HepG2 (cell line): ENCODE results near the gene GLYR1. TPM values are rescaled to one million over a fixed set of nuclear protein-coding genes. Genes with fewer than 3 reads are reported as not detected.

ENCODE experiments used
- CEBPB ChIP-seq: IDR thresholded peaks from 2 replicates; pipeline ENCODE4 v1.6.1; 2011; ENCODE audit warnings: low read depth, low read length, improper control_type of control experiment, borderline replicate concordance
- KLF9 ChIP-seq: IDR thresholded peaks from 2 replicates; pipeline ENCODE4 v1.6.1; 2016; ENCODE audit warnings: low read depth
- PCBP1 ChIP-seq: fragments of 200-400 bp; formaldehyde crosslinking; IDR thresholded peaks from 2 replicates; pipeline ENCODE4 v1.6.1; 2017; ENCODE audit warnings: mild to moderate bottlenecking, low read depth, low read length, borderline replicate concordance
- SNAPC2 ChIP-seq: sonication (generic); formaldehyde crosslinking; IDR thresholded peaks from 2 replicates; pipeline ENCODE4 v1.8.1; 2022; ENCODE audit warnings: mild to moderate bottlenecking, missing genetic modification reagents
- SP2 ChIP-seq: sonication (generic); formaldehyde crosslinking; IDR thresholded peaks from 2 replicates; pipeline ENCODE4 v1.5.1; 2020; ENCODE audit warnings: mild to moderate bottlenecking, missing genetic modification reagents
- ZBTB1 ChIP-seq: sonication (generic); formaldehyde crosslinking; IDR thresholded peaks from 2 replicates; pipeline ENCODE4 v1.4.0; 2020; ENCODE audit warnings: missing genetic modification reagents, borderline replicate concordance
- ZNF121 ChIP-seq: sonication (generic); formaldehyde crosslinking; IDR thresholded peaks from 2 replicates; pipeline ENCODE4 v1.5.0; 2020; ENCODE audit warnings: mild to moderate bottlenecking, missing genetic modification reagents
- ZNF431 ChIP-seq: sonication (generic); formaldehyde crosslinking; IDR thresholded peaks from 2 replicates; pipeline ENCODE4 v1.9.0; 2022; ENCODE audit warnings: missing genetic modification reagents, low read depth, mild to moderate bottlenecking, borderline replicate concordance
- ZNF605 ChIP-seq: sonication (generic); formaldehyde crosslinking; IDR thresholded peaks from 2 replicates; pipeline ENCODE4 v1.8.0; 2022; ENCODE audit warnings: mild to moderate bottlenecking, missing genetic modification reagents
- ZSCAN21 ChIP-seq: sonication (generic); formaldehyde crosslinking; IDR thresholded peaks from 2 replicates; pipeline ENCODE4 v1.8.0; 2022; ENCODE audit warnings: mild to moderate bottlenecking, missing genetic modification reagents, moderate library complexity, borderline replicate concordance
- polyA plus RNA-seq, 8 experiments: library from polyadenylated mRNA; depleted of rRNA in 3 of 8; stranded (reverse) in 7 of 8; unstranded in 1 of 8; fragments of >200 nt; fragmentation: Illumina TruSeq in 4 of 8; extraction: Trizol in 4 of 8; gene quantifications; 2 replicates each; pipeline versions ENCODE4 v1.2.1 to v1.2.3, GENCODE V29; 2011 to 2016; ENCODE audit warnings: low read depth in 4 of 8, missing spikeins in 1 of 8, mixed read lengths in 1 of 8; ENCODE audit not compliant: insufficient read depth in 1 of 8
- total RNA-seq, 5 experiments: library from RNA; depleted of rRNA; stranded (reverse); fragments of >200 nt; fragmentation: Illumina TruSeq; extraction: Trizol; gene quantifications; 2 replicates each; pipeline ENCODE4 v1.2.3, GENCODE V29; 2016; ENCODE audit warnings: low read depth in 1 of 5
- TF ChIP-seq, protein P1 (sequence below): IDR thresholded peaks from 2 replicates; pipeline ENCODE4 v1.6.1; 2016; ENCODE audit warnings: missing compliant biosample characterization, missing genetic modification reagents, borderline replicate concordance
- TF ChIP-seq, protein P2 (sequence below): IDR thresholded peaks from 2 replicates; pipeline ENCODE4 v1.6.1; 2016; ENCODE audit warnings: missing biosample characterization, missing genetic modification reagents, low read depth
- TF ChIP-seq, protein P3 (sequence below): sonication (generic); formaldehyde crosslinking; conservative IDR thresholded peaks from 2 replicates; pipeline ENCODE4 v1.4.0; 2020; ENCODE audit warnings: missing genetic modification reagents
- TF ChIP-seq, protein P4 (sequence below): sonication (generic); formaldehyde crosslinking; IDR thresholded peaks from 2 replicates; pipeline ENCODE4 v1.4.0; 2020; ENCODE audit warnings: low read depth, missing genetic modification reagents
- TF ChIP-seq, protein P5 (sequence below): sonication (generic); formaldehyde crosslinking; IDR thresholded peaks from 2 replicates; pipeline ENCODE4 v1.4.0; 2020; ENCODE audit warnings: missing genetic modification reagents

Gene GLYR1
- total and polyA plus RNA-seq, 2 of the 13 experiments (the other 11 are each of a cell fraction or from before 2014, with no cell fraction given) = 28.3 to 48.7 TPM

DNA sequence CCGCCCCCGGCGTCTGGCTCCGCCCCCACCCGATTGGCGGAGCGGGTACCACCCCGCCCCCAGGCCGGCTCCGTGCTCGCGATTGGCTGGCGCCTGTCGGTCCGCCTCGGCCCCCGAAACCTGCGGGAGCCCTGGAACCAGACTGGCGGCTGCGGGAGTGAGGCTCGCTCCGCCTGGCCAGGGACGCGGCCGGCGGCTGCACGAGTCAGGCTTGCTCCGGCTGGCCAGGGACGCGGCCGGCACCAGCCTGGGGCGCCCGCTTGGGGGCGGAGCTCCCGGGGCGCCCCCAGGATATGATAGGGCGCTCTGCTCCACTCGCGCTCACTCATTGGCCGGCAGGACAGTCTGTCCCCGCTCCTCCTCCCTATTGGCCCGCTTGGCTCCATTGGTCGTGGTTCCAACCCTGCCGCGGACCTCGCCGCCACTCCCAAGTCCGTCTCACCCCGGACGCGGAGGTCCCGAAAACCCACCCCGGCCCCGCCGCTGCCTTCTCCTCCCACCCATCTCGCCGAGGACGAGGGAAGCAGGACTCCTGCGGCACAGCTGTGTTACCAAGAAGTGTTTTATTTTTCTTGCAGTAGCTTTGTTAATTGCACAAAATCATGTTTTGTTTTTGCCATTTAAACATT is 44.3 kb downstream of the GLYR1 start (continued):
- TF ChIP-seq, protein P1, sequence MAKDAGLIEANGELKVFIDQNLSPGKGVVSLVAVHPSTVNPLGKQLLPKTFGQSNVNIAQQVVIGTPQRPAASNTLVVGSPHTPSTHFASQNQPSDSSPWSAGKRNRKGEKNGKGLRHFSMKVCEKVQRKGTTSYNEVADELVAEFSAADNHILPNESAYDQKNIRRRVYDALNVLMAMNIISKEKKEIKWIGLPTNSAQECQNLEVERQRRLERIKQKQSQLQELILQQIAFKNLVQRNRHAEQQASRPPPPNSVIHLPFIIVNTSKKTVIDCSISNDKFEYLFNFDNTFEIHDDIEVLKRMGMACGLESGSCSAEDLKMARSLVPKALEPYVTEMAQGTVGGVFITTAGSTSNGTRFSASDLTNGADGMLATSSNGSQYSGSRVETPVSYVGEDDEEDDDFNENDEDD (CRISPR knock-in tag) = peak; percentile 22; the same call in 1 of the 2 replicates
- TF ChIP-seq, protein P2, sequence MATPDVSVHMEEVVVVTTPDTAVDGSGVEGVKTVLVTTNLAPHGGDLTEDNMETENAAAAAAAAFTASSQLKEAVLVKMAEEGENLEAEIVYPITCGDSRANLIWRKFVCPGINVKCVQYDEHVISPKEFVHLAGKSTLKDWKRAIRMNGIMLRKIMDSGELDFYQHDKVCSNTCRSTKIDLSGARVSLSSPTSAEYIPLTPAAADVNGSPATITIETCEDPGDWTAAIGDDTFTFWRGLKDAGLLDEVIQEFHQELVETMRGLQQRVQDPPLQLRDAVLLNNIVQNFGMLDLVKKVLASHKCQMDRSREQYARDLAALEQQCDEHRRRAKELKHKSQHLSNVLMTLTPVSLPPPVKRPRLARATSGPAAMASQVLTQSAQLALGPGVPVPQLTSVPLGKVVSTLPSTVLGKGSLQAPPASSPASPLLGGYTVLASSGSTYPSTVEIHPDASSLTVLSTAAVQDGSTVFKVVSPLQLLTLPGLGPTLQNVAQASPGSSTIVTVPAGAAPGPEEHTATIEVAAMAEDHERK (CRISPR knock-in tag) = no peak
- TF ChIP-seq ZSCAN21 (CRISPR knock-in tag) (peak; percentile 22; the same call in 1 of the 2 replicates), ZNF121 (CRISPR knock-in tag) (no peak), CEBPB (no peak), KLF9 (CRISPR knock-in tag) (no peak), SP2 (CRISPR knock-in tag) (peak; percentile 94), PCBP1 (no peak), SNAPC2 (CRISPR knock-in tag) (no peak), ZNF431 (CRISPR knock-in tag) (no peak), ZNF605 (CRISPR knock-in tag) (no peak), ZBTB1 (CRISPR knock-in tag) (no peak)
- TF ChIP-seq, protein P3, sequence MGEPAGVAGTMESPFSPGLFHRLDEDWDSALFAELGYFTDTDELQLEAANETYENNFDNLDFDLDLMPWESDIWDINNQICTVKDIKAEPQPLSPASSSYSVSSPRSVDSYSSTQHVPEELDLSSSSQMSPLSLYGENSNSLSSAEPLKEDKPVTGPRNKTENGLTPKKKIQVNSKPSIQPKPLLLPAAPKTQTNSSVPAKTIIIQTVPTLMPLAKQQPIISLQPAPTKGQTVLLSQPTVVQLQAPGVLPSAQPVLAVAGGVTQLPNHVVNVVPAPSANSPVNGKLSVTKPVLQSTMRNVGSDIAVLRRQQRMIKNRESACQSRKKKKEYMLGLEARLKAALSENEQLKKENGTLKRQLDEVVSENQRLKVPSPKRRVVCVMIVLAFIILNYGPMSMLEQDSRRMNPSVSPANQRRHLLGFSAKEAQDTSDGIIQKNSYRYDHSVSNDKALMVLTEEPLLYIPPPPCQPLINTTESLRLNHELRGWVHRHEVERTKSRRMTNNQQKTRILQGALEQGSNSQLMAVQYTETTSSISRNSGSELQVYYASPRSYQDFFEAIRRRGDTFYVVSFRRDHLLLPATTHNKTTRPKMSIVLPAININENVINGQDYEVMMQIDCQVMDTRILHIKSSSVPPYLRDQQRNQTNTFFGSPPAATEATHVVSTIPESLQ = no peak
- TF ChIP-seq, protein P4, sequence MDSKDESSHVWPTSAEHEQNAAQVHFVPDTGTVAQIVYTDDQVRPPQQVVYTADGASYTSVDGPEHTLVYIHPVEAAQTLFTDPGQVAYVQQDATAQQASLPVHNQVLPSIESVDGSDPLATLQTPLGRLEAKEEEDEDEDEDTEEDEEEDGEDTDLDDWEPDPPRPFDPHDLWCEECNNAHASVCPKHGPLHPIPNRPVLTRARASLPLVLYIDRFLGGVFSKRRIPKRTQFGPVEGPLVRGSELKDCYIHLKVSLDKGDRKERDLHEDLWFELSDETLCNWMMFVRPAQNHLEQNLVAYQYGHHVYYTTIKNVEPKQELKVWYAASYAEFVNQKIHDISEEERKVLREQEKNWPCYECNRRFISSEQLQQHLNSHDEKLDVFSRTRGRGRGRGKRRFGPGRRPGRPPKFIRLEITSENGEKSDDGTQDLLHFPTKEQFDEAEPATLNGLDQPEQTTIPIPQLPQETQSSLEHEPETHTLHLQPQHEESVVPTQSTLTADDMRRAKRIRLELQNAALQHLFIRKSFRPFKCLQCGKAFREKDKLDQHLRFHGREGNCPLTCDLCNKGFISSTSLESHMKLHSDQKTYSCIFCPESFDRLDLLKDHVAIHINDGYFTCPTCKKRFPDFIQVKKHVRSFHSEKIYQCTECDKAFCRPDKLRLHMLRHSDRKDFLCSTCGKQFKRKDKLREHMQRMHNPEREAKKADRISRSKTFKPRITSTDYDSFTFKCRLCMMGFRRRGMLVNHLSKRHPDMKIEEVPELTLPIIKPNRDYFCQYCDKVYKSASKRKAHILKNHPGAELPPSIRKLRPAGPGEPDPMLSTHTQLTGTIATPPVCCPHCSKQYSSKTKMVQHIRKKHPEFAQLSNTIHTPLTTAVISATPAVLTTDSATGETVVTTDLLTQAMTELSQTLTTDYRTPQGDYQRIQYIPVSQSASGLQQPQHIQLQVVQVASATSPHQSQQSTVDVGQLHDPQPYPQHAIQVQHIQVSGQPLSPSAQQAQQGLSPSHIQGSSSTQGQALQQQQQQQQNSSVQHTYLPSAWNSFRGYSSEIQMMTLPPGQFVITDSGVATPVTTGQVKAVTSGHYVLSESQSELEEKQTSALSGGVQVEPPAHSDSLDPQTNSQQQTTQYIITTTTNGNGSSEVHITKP (CRISPR knock-in tag) = no peak
- TF ChIP-seq, protein P5, sequence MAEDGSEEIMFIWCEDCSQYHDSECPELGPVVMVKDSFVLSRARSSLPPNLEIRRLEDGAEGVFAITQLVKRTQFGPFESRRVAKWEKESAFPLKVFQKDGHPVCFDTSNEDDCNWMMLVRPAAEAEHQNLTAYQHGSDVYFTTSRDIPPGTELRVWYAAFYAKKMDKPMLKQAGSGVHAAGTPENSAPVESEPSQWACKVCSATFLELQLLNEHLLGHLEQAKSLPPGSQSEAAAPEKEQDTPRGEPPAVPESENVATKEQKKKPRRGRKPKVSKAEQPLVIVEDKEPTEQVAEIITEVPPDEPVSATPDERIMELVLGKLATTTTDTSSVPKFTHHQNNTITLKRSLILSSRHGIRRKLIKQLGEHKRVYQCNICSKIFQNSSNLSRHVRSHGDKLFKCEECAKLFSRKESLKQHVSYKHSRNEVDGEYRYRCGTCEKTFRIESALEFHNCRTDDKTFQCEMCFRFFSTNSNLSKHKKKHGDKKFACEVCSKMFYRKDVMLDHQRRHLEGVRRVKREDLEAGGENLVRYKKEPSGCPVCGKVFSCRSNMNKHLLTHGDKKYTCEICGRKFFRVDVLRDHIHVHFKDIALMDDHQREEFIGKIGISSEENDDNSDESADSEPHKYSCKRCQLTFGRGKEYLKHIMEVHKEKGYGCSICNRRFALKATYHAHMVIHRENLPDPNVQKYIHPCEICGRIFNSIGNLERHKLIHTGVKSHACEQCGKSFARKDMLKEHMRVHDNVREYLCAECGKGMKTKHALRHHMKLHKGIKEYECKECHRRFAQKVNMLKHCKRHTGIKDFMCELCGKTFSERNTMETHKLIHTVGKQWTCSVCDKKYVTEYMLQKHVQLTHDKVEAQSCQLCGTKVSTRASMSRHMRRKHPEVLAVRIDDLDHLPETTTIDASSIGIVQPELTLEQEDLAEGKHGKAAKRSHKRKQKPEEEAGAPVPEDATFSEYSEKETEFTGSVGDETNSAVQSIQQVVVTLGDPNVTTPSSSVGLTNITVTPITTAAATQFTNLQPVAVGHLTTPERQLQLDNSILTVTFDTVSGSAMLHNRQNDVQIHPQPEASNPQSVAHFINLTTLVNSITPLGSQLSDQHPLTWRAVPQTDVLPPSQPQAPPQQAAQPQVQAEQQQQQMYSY (CRISPR knock-in tag) = no peak
